ENCODE measurements around the gene CADM1. TPM values are rescaled to one million over a fixed set of nuclear protein-coding genes. Genes with fewer than 3 reads are reported as not detected.
A peak's percentile ranks its signal among the peaks of the same experiment; 100 is the strongest.

CADM1 gene
- total and polyA plus RNA-seq, 2 donors from 2014 or later = 24.0 to 33.5 TPM

DNA sequence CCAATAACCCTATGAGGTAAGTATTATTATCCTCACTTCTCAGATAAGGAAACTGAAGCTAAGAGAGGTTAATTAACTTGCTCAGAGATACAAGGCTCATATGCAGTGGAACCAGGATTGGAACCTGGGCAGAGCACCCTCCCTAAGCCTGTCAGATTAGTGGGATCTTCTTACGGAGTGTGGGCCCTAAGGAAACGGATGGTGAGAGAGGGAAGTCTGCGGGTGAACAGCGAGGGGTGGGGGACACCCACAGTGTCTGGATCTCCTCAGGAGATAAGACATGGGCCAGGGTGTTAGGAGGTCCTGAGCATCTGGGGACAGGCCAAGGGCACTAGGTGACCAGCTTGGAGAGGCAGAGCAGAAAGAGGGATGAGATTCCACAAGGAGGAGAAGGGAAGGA, 376.0 kb downstream of the CADM1 start:
- H3K36me3 ChIP-seq (ENCODE audit: control insufficient read depth in 2 of 3, insufficient read depth in 3 of 3, low read length in 3 of 3) = no peaks in the 10 kb centered on the region
- FAIRE-seq (no peak), DNase-seq (no peak)
- H3K4me1 ChIP-seq (ENCODE audit: control insufficient read depth in 2 of 3, insufficient read depth in 2 of 3, low read depth in 1 of 3, low read length in 3 of 3) = no peaks in the 10 kb centered on the region
- H3K4me3 ChIP-seq (ENCODE audit: low read length in 3 of 3) = no peak overlapping the region
- TF ChIP-seq, protein P1, sequence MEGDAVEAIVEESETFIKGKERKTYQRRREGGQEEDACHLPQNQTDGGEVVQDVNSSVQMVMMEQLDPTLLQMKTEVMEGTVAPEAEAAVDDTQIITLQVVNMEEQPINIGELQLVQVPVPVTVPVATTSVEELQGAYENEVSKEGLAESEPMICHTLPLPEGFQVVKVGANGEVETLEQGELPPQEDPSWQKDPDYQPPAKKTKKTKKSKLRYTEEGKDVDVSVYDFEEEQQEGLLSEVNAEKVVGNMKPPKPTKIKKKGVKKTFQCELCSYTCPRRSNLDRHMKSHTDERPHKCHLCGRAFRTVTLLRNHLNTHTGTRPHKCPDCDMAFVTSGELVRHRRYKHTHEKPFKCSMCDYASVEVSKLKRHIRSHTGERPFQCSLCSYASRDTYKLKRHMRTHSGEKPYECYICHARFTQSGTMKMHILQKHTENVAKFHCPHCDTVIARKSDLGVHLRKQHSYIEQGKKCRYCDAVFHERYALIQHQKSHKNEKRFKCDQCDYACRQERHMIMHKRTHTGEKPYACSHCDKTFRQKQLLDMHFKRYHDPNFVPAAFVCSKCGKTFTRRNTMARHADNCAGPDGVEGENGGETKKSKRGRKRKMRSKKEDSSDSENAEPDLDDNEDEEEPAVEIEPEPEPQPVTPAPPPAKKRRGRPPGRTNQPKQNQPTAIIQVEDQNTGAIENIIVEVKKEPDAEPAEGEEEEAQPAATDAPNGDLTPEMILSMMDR (IDR thresholded peaks at IDR 0.05; ENCODE audit: borderline replicate concordance, extremely low read depth, insufficient read depth) = no peak
- no peak overlapping the region for H3K27ac ChIP-seq (ENCODE audit: low read depth in 2 of 2, low read length in 2 of 2)
- no peaks in the 10 kb centered on the region for H3K9me3 ChIP-seq (ENCODE audit: control insufficient read depth in 2 of 3, insufficient read depth in 1 of 3, low read length in 3 of 3)
- intact Hi-C loops (cut with DNase I) = no loop called here
- no peaks in the 10 kb centered on the region for H3K27me3 ChIP-seq (ENCODE audit: control insufficient read depth, insufficient read depth, low read length)
- no peak overlapping the region for H3K9ac ChIP-seq (ENCODE audit: low read length in 3 of 3)

DNA sequence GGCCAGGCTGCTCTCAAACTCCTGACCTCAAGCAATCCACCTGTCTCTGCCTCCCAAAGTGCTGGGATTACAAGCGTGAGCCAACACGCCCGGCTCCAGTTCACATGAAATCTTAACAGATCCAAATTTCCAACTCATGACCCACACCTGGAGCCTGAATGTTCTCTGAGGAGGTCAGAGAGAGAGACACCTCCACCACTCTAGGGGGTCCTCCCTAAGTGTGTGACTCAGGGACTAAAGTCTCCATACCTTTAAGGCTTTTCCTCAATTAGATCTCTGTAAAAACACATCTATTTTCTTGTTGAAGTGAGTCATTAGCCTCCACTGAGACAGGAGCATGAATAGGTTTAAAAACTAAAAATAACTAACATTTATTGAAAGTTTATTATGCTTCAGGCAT, 376.4 kb downstream of the CADM1 start:
- DNase-seq (no peak), FAIRE-seq (no peak)
- Histone ChIP-seq H3K4me1 (ENCODE audit: control insufficient read depth in 2 of 3, insufficient read depth in 2 of 3, low read depth in 1 of 3, low read length in 3 of 3) (no peaks in the 10 kb centered on the region), H3K9me3 (ENCODE audit: control insufficient read depth in 2 of 3, insufficient read depth in 1 of 3, low read length in 3 of 3) (no peaks in the 10 kb centered on the region), H3K4me3 (ENCODE audit: low read length in 3 of 3) (no peak overlapping the region), H3K36me3 (ENCODE audit: control insufficient read depth in 2 of 3, insufficient read depth in 3 of 3, low read length in 3 of 3) (no peaks in the 10 kb centered on the region), H3K9ac (ENCODE audit: low read length in 3 of 3) (no peak overlapping the region), H3K27me3 (ENCODE audit: control insufficient read depth, insufficient read depth, low read length) (no peaks in the 10 kb centered on the region), H3K27ac (ENCODE audit: low read depth in 2 of 2, low read length in 2 of 2) (no peak overlapping the region)
- TF ChIP-seq, protein P1 (IDR thresholded peaks at IDR 0.05; ENCODE audit: borderline replicate concordance, extremely low read depth, insufficient read depth) = no peak
- intact Hi-C loops (cut with DNase I) = no loop called here

DNA sequence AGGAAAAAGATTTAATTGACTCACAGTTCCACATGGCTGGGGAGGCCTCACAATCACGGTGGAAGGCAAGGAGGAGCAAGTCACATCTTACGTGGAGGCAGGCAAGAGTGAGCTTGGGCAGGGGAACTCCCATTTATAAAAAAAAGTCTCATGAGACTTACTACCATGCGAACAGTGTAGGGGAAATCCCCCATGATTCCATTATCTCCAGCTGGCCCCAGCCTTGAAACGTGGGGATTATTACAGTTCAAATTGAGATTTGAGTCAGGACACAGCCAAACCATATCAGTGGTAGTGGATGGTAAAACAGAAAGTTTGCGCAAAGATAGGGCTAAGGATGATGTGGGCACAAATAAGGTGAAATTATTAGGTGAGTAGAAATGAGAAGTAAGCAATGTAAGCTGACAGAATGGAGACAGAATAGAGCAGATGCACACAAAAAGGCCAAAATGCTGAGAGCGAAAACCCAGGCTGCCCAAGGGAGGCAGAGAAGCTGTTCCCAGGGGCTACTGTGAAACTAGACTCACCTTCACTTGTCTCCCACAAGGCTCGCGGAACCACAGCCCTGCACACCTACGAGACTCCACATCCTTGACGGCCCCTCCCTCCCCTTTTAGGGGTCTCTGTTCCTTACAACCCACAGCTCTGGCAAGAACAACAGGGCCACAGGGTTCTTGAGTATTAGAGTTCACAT, 377.6 kb downstream of the CADM1 start:
- no peaks in the 10 kb centered on the region for H3K4me1 ChIP-seq (ENCODE audit: control insufficient read depth in 2 of 3, insufficient read depth in 2 of 3, low read depth in 1 of 3, low read length in 3 of 3)
- no peaks in the 10 kb centered on the region for H3K9me3 ChIP-seq (ENCODE audit: control insufficient read depth in 2 of 3, insufficient read depth in 1 of 3, low read length in 3 of 3)
- DNase-seq (no peak), FAIRE-seq (no peak)
- no peak overlapping the region for H3K27ac ChIP-seq (ENCODE audit: low read depth in 2 of 2, low read length in 2 of 2)
- no peaks in the 10 kb centered on the region for H3K36me3 ChIP-seq (ENCODE audit: control insufficient read depth in 2 of 3, insufficient read depth in 3 of 3, low read length in 3 of 3)
- H3K4me3 ChIP-seq (ENCODE audit: low read length in 3 of 3) = no peak overlapping the region
- no peaks in the 10 kb centered on the region for H3K27me3 ChIP-seq (ENCODE audit: control insufficient read depth, insufficient read depth, low read length)
- H3K9ac ChIP-seq (ENCODE audit: low read length in 3 of 3) = no peak overlapping the region
- TF ChIP-seq, protein P1 (IDR thresholded peaks at IDR 0.05; ENCODE audit: borderline replicate concordance, extremely low read depth, insufficient read depth) = no peak
- intact Hi-C loops (cut with DNase I) = no loop called here

DNA sequence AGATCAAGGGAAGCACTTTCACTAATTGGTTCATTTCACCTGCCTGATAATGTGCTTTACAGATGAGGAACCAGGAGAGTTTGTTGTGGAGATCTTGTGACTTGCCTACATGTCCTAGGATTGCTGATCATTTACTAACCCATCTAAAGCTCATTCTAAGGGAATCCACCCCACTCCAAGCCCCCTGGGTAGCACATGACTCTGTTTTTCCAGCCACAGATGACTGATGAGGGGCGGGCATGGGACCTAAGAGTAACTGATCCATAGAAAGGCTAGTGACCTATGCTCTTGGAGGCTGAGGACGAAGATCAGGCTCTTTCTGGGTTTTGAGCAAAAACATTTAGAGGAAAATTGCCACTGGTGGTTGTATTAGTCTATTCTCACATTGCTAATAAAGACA, 378.1 kb downstream of the CADM1 start:
- DNase-seq (peak in 3 of 5 donors; percentile 38 to 51 (median 48)), FAIRE-seq (no peak)
- Histone ChIP-seq H3K9me3 (ENCODE audit: control insufficient read depth in 2 of 3, insufficient read depth in 1 of 3, low read length in 3 of 3) (no peaks in the 10 kb centered on the region), H3K27me3 (ENCODE audit: control insufficient read depth, insufficient read depth, low read length) (no peaks in the 10 kb centered on the region), H3K36me3 (ENCODE audit: control insufficient read depth in 2 of 3, insufficient read depth in 3 of 3, low read length in 3 of 3) (no peaks in the 10 kb centered on the region), H3K4me3 (ENCODE audit: low read length in 3 of 3) (no peak overlapping the region), H3K27ac (ENCODE audit: low read depth in 2 of 2, low read length in 2 of 2) (no peak overlapping the region), H3K4me1 (ENCODE audit: control insufficient read depth in 2 of 3, insufficient read depth in 2 of 3, low read depth in 1 of 3, low read length in 3 of 3) (no peaks in the 10 kb centered on the region), H3K9ac (ENCODE audit: low read length in 3 of 3) (no peak overlapping the region)
- intact Hi-C loops (cut with DNase I) = no loop called here
- TF ChIP-seq, protein P1 (IDR thresholded peaks at IDR 0.05; ENCODE audit: borderline replicate concordance, extremely low read depth, insufficient read depth) = no peak
